NB4 (cell line): ENCODE measurements around the gene RPL38.

Experiments
- MYC ChIP-seq: IDR thresholded peaks from 2 replicates; pipeline ENCODE4 v1.6.1; 2011; ENCODE audit warnings: low read depth, low read length
- POLR2A ChIP-seq: IDR thresholded peaks from 2 replicates; pipeline ENCODE4 v1.6.1; 2011; ENCODE audit warnings: mild to moderate bottlenecking; ENCODE audit not compliant: insufficient read length; ENCODE audit errors: extremely low read depth
- TF ChIP-seq, protein P1 (sequence below): IDR thresholded peaks from one replicate; pipeline ENCODE4 v1.5.1; 2012; ENCODE audit warnings: low read depth, low read length
- TF ChIP-seq, protein P2 (sequence below): IDR thresholded peaks from 2 replicates; pipeline ENCODE4 v1.6.1; 2011; ENCODE audit warnings: low read depth, low read length

DNA sequence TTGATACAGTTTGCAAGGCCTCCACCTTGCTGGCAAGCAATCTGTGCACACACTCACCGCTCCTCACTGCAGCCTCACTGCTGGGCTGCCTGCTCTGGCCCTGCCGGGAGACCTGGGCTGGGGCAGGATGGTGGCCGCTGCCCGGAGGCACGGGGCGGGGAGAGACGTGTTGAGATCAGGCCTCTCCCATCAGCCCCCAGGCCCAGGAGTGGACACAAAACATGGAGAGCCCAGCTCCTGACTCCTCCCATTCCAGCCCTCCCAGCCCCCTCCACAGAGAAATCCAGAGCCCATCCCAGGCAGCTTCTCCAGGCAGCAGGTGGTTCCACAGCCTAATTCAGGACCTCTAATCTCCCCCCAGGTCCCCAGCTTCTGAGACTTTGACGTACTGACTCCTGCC is 23.1 kb upstream of the RPL38 start:
- TF ChIP-seq, protein P1, sequence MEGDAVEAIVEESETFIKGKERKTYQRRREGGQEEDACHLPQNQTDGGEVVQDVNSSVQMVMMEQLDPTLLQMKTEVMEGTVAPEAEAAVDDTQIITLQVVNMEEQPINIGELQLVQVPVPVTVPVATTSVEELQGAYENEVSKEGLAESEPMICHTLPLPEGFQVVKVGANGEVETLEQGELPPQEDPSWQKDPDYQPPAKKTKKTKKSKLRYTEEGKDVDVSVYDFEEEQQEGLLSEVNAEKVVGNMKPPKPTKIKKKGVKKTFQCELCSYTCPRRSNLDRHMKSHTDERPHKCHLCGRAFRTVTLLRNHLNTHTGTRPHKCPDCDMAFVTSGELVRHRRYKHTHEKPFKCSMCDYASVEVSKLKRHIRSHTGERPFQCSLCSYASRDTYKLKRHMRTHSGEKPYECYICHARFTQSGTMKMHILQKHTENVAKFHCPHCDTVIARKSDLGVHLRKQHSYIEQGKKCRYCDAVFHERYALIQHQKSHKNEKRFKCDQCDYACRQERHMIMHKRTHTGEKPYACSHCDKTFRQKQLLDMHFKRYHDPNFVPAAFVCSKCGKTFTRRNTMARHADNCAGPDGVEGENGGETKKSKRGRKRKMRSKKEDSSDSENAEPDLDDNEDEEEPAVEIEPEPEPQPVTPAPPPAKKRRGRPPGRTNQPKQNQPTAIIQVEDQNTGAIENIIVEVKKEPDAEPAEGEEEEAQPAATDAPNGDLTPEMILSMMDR: no peak
- TF ChIP-seq POLR2A: no peak
- TF ChIP-seq, protein P2, sequence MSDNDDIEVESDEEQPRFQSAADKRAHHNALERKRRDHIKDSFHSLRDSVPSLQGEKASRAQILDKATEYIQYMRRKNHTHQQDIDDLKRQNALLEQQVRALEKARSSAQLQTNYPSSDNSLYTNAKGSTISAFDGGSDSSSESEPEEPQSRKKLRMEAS: no peak
- no peak for TF ChIP-seq MYC
